Ramos (cell line): ENCODE results near the gene MESP1.
"Not testable (repeated sequence)": the region's sequence is repeated elsewhere in the genome, so short reads cannot be mapped to it uniquely, and the experiment has no call there.

Experiments used
- in situ Hi-C: fragments of 300-500 bp; cut with MboI; formaldehyde crosslinking; loops from one replicate; pipeline ENCODE4 v1.14.3; 2022; ENCODE audit warnings: low sequenced_read_pairs; ENCODE audit not compliant: unreplicated experiment

MESP1 gene, protein sequence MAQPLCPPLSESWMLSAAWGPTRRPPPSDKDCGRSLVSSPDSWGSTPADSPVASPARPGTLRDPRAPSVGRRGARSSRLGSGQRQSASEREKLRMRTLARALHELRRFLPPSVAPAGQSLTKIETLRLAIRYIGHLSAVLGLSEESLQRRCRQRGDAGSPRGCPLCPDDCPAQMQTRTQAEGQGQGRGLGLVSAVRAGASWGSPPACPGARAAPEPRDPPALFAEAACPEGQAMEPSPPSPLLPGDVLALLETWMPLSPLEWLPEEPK

GRCh38 chr15:89750560-89751542 is at the start of gene MESP1:
TSS of gene MESP1 (minus strand) at chr15:89751249. CDS start at chr15:89751231, 18 bp downstream.
- in situ Hi-C loops = no loop called here

DNA sequence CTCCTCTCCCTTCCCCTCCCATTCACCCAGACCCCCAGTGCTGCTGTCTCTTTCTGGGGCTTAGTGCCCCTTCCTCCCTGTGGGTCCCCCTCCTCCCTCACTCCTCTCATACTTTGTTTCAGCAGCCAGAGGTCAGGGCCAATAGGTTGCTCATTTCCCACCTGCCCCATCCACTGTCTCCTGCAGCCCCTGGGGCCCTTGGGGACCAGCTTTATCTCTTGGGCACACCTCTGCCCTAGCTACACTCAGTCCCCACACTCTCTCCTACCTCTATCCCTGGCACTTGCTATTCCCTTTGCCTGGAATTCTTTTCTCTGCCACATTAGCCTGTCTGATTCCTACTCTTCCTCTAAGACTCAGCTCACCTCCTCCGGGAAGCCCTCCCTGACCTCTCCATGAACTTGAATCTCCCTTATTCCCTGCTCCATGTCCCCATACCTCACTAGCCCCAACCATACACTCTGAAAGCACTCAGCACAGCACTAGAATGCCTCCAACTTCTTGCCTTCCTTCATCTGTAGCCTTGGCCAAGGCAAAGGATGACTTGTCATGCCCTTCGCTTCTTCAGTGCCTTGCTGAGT is 49.0 kb upstream of the MESP1 start:
- in situ Hi-C loops = no loop called here

GRCh38 chr15:89799011-89799911 is 48.2 kb upstream of the MESP1 start:
- in situ Hi-C loops = no loop called here

DNA sequence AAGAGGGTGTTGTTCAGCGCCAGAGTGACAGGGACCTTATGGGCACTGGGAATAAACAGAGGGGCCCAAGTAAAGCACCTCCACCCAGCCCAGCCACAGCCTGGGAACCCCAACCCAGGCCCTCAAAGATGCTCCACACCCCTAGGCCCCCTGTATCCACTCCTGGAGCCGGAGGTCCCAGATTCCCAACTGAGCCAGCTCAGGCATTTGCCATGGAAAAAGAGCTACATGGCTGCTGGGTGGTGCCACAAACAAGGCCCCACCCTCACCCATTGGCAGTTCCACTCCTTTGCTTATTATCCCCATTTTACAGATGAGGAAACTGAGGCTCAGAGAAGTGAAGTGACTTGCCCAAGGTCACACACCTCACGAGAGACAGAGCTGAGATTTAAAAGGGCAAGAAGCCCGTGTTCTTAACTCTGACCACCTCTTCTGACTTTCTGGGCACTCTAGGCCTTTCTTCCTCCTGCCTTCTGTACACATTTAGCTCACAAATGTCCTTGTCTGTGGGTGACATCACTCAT is 46.7 kb upstream of the MESP1 start:
- in situ Hi-C loops = no loop called here

DNA sequence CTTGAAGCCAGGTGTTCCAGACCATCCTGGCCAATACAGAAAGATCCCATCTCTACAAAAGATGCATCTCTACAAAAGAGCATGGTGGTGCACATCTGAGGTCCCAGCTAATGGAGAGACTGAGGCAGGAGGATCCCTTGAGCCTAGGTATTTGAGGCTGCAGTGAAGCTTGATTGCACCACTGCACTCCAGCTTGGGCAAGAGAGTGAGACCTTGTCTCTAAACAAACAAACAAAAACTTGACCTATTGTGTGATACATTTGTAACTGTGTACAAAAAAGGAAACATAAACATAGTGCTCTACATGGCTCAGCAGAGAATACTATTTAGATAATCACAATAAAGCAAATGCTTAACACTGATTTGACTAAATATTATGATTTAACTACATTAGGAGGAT is 44.9 kb upstream of the MESP1 start:
- in situ Hi-C loops = no loop called here

DNA sequence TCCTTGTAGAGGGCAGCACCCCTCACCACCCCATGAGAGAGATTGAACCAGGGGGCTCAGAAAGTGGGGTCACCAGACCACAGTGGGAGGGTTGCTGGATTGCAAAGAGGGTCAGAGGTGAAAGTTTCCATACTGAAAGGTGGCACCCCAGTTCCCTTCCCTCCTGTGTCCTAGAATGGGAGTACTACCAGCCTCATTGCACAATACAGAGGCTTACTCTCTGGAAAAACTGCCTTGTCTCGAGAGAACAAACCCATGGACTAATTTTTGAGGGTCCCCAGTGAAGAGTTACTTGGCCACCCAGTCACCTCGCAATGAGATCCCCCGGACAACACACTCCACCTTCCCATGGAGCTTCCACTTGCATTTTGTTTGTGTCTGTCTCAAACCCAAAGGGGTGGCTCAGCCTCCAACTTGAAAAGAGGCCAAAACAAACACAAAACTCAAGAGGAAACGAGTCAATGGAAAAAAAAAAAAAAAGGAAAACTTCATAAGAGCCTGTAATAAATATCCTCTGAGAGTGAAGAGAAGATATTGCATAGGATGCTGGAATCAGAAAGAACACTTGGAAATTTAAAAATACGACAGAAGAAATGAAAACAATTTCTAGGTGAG is 43.7 kb upstream of the MESP1 start:
- in situ Hi-C loops = no loop called here

DNA sequence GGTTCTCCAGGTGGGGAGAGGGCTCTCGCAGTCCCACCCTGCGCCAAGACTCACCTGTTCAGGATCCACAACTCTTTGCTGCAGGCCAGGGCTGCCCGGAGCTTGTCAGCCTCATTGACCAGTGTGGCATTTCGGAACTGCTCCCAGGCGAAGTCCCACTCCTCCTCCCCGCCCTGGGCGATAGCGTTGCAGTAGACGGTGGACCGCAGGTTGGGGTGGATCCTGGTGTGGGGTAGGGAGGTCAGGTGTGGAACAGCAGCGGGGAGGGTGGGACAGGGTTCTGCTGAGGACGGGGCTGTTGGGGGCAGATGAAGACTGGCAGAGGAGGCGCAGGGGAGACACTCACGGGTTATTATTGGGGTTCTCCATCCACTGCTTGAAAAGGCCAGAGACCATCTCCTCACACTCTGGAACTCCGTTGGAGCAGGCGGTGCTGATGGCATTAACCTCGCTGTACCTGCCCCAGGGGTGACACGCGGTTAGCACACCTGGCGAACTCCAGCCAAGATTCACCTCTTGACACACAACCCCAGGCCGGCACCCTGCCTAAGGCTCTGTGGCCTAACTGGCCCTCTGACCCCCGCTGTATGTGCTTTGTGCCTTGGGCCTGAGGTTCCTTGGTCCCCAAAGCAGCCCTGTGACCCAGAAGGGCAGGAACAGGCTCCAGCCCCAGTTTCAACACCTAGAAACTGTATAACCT is 41.2 kb upstream of the MESP1 start:
- in situ Hi-C loops = no loop called here

DNA sequence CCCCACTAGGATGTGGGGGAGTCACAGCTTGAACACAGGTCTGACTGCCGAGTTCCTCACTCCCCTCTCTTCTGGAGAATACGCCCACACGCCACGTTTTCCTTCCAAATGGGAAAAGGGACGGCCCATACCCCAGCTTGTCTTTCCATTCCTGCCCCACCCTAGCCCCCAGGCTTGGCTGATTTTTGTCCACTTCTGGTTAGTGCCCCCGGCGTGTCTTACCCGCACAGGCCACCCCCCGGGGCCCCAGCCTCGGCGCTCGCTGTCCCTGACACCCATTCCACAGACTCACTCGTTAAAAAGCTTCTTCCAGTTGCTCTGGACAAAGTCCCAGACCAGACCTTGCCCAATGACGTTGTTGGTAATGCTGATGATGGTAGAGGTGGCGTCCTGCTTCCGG is 39.6 kb upstream of the MESP1 start:
- in situ Hi-C loops = no loop called here

DNA sequence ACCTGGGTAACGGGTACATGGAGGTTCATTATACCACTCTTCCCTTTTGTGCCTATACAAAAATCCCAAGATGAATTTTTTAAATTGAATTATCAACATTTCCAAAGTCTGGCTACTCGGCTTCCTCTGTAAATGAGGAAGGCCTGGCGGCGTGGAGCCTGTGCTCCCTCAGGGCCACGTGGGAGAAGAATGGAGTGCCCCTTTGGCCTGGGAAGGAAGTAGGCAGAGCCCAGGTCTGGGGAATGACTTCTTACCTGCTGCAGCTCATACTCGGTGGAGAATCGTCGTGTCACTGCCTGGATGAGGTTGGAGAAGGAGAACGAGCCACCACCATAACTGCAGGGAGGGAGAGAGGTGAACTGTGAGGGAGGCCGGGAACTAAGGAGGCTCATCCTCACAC is 39.2 kb upstream of the MESP1 start:
- in situ Hi-C loops = no loop called here

DNA sequence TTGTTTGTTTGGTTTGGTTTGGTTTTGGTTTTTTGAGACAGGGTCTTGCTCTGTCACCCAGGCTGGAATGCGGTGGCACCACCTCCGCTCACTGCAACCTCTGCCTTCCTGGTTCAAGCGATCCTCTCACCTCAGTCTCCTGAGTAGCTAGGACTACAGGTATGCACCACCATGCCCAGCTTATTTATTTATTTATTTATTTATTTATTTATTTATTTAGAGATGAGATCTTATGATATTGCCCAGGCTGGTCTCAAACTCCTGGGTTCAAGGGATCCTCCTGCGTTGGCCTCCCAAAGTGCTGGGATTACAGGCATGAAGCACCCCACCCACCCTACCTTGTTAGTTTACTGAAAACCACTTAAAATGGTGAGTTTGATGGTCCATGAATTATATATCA is 37.5 kb upstream of the MESP1 start:
- in situ Hi-C loops = not testable (repeated sequence)

GRCh38 chr15:89787944-89788343 is 36.9 kb upstream of the MESP1 start:
- in situ Hi-C loops = no loop called here

GRCh38 chr15:89785774-89786140 is 34.7 kb upstream of the MESP1 start:
- in situ Hi-C loops = no loop called here

DNA sequence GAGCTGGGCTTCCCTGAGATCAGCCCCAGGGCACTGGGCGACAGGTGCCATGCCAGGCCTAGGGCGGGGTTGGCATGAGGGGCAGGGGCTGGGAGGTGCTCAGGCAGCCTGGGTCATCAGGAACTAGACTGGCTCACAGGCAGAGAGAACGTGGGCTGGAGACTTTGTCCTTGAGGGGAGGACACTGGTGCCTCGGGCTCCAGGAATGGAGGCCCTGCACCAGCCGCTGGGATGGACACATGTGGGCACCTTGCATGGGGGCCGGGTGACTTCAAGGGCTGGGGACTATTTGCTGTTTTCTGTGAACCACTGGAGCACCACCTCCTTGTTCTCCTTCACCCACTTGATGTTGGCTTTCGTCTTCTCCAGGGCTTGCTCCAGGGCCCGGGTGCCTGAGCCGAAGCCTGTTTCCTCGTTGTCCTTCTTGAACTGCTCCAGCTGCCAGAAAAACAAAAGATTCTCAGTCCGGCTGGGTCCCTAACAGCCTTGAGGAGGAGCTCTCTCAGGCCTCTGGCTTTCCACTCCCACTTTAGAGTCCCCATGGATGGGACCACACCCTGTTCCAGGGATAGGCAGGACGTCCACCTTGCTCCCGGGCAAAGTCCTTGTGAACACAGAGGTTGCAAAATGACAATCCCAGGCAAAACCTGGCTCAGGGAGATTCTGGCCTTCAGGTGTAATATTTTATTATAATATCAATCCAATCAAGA is 34.2 kb upstream of the MESP1 start:
- in situ Hi-C loops = no loop called here

DNA sequence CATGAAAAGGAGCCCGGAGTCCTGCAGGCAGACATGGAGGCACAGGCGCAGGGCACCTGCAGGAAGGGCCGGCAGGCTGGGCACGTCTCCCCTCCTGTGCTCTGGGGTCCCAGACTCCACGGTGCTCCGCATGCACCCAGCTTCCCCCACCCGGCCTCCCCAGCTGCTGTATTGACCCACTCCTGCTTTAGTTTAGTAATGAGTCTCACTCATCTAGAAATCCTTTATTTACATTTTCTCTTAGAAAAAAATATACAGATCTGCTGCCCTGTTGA is 33.6 kb upstream of the MESP1 start:
- in situ Hi-C loops = no loop called here

DNA sequence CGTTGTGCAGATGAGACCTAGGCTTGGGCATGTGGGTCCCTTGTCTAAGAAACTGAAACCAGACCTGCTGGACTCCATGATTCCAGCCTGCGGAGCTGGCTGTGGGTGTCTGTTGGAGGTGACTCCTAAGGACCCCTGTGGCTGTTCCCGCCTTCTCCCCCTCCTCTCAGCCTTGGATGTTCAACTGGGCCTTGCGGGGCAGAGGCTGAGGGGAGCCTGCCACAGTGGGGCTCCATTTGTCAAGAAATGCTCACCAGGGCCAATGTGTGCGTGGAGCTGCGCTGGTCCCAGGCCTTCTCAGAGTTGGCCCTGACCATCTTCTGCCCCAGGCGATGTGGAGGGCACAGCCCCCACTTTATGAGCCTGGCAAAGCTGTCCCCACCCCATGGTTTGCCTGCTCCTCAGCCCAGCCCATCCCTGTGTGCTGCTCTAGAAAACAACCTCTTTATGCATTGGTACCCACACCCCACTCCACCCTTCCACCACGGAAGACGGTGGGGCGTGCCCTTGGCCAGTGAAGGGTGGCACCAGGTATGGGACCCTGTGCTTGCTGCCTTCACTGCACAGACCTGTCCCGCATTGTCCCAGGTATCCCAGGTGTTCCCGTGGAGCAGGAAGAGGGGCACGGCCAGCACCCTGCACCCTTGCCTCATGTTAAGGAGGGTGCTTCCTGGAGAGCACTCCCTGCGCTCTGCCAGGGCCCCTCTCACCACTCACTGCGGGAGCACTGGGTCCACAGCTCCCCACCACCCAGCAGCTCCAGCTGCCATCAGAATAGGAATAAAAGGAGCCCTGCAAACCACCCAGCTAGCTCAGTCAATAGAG is 33.0 kb upstream of the MESP1 start:
- in situ Hi-C loops = no loop called here

DNA sequence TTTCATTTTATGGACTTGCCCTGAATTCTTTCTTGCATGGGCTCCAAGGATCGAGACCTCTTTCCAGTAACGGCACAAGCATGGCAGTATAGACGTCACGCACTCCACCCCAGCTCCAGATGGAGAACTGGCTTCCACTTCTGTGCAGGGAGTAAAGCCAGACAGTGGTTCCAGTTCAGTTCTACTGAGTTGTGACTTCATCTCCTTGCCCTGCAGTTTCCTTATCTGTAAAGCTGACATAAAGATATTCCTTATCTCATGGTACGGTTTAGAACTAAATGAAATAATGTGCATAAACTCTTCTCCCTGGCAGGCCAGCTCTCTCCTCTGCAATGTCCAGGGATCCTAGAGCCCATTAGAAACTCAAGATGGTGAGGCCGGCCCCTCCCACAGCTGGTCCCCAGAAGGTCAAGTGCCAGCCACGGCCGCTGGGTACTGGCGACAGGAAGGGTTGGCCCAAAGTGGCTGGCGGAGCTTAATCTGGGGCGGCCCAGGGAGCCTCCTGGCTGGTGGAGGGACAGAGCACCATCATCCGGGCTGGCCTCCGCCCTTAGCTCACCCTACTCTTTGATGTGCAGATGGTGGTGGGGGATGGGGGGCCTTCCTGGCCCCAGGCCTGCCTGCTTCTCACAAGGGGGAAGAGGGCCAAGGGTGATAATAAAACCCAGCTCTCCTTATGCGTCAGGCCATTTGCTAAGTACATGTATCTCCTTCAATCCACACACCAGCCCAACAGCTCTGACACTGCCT is 32.2 kb upstream of the MESP1 start:
- in situ Hi-C loops = no loop called here

GRCh38 chr15:89782619-89782950 is 31.5 kb upstream of the MESP1 start:
- in situ Hi-C loops = not testable (repeated sequence)
